ENCODE results near the gene CLDN14.

The CLDN14 gene

DNA sequence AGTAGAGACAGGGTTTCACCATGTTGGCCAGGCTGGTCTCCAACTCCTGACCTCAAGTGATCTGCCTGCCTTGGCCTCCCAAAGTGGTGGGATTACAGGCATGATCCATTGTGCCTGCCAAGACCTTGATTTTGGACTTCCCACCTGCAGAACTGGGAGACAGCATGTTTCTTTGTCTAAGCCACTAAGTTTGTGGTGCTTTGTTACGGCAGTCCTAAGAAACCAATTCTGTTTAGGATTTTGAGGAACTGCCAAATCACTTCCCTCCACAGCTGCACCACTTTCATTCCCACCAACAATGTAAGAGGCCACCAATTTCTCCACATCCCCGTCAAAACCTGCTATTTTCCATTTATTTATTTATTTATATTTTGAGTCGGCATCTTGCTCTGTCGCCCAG lies 48.7 kb downstream of the CLDN14 start:
- H3K36me3 ChIP-seq = no peaks in the 10 kb centered on the region
- no peak overlapping the region for H3K27ac ChIP-seq
- no peak overlapping the region for H3K4me3 ChIP-seq (ENCODE audit: low read depth in 1 of 2, low read length in 1 of 2)
- H3K27me3 ChIP-seq = peaks cover 49% of the 10 kb centered on the region
- peaks cover 4 to 5% of the 10 kb centered on the region in 2 experiments for H3K4me1 ChIP-seq (ENCODE audit: control insufficient read depth in 1 of 2, insufficient read depth in 1 of 2, low read depth in 1 of 2, low read length in 1 of 2)
- no peaks in the 10 kb centered on the region for H3K9me3 ChIP-seq
- TF ChIP-seq, protein P1, sequence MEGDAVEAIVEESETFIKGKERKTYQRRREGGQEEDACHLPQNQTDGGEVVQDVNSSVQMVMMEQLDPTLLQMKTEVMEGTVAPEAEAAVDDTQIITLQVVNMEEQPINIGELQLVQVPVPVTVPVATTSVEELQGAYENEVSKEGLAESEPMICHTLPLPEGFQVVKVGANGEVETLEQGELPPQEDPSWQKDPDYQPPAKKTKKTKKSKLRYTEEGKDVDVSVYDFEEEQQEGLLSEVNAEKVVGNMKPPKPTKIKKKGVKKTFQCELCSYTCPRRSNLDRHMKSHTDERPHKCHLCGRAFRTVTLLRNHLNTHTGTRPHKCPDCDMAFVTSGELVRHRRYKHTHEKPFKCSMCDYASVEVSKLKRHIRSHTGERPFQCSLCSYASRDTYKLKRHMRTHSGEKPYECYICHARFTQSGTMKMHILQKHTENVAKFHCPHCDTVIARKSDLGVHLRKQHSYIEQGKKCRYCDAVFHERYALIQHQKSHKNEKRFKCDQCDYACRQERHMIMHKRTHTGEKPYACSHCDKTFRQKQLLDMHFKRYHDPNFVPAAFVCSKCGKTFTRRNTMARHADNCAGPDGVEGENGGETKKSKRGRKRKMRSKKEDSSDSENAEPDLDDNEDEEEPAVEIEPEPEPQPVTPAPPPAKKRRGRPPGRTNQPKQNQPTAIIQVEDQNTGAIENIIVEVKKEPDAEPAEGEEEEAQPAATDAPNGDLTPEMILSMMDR (IDR thresholded peaks at IDR 0.05) = no peak

DNA sequence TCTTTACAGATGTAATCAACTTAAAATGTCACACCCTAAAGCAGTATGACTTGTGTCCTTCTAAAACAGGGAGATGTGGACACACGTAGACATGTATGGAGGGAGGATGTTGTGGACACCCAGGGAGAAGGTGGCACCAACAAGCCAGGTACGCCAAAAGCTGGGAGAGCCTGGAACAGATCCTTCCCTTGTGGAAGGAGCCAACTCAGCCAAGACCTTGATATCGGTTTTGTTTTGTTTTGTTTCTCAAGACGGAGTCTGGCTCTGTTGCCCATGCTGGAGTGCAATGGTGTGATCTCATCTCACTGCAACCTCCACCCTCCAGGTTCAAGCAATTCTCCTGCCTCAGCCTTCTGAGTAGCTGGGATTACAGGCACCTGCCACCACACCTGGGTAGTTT lies 49.1 kb downstream of the CLDN14 start:
- H3K27me3 ChIP-seq = peaks cover 49% of the 10 kb centered on the region
- TF ChIP-seq, protein P1 (IDR thresholded peaks at IDR 0.05) = no peak
- no peaks in the 10 kb centered on the region for H3K36me3 ChIP-seq
- no peaks in the 10 kb centered on the region for H3K9me3 ChIP-seq
- H3K4me1 ChIP-seq (ENCODE audit: control insufficient read depth in 1 of 2, insufficient read depth in 1 of 2, low read depth in 1 of 2, low read length in 1 of 2) = peaks cover 4 to 5% of the 10 kb centered on the region in 2 experiments
- no peak overlapping the region for H3K4me3 ChIP-seq (ENCODE audit: low read depth in 1 of 2, low read length in 1 of 2)
- H3K27ac ChIP-seq = no peak overlapping the region

- Histone ChIP-seq H3K27me3 (peaks cover 49% of the 10 kb centered on the region), H3K4me3 (ENCODE audit: low read depth in 1 of 2, low read length in 1 of 2) (no peak overlapping the region), H3K27ac (no peak overlapping the region)
Measured at GRCh38 chr21:36429947-36430546, 49.9 kb downstream of the CLDN14 start.

DNA sequence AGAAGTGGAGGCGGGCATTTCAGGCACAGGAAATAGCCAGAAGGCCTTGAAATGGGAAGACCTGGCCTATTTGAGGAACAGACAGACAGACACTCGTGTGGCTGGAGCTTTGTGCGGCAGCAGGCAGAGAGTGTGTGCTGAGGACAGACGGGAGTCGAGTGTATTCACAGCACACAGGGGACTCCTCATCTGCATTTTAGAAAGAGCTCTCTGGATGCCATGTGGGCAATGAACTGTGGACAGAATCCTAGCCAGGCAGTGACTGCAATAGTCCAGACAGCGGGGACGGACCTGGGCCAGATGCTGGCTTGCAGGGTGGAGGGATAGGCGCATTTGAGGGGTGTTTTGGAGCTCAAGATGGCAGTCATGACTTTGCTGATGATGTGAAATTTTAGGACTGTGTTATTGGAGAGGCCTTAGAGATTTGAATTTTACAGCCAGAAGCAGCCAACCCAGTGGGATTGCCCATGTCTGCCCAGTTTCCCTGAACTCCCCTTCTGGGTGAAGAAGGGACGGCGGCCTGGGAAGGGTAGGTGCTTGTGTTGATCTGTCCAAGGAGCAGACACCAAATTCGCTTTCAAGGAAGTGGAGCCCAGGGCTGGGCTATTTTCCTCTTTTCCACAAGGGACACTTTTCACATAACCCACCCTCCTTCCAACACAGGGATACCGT lies 51.0 kb downstream of the CLDN14 start:
- no peak overlapping the region for H3K27ac ChIP-seq
- TF ChIP-seq, protein P1 (IDR thresholded peaks at IDR 0.05) = no peak

More at GRCh38 chr21:36429947-36430546, 49.9 kb downstream of the CLDN14 start:
- no peaks in the 10 kb centered on the region for H3K9me3 ChIP-seq
- H3K36me3 ChIP-seq = no peaks in the 10 kb centered on the region
- H3K4me1 ChIP-seq (ENCODE audit: control insufficient read depth in 1 of 2, insufficient read depth in 1 of 2, low read depth in 1 of 2, low read length in 1 of 2) = peaks cover 4 to 5% of the 10 kb centered on the region in 2 experiments
- TF ChIP-seq, protein P1 (IDR thresholded peaks at IDR 0.05) = no peak

DNA sequence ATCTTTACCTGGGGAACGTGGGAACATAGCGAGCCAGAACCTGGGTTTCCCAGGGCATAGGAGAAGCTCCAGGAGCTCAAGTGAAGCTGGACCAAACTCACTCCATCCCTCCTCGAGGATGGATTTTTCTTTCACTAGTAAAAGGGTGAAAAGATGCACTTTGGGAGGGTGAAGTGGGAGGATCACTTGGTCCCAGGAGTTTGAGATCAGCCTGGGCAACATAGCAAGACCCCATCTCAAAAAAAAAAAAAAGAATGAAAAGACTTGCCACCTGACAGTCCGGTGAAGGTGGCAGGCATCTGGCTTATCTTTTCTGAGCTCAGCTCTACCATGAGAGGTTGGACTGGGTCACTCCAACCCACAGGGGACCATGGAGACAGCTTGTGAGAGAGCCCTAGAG lies 52.4 kb downstream of the CLDN14 start:
- H3K27ac ChIP-seq = no peak overlapping the region
- TF ChIP-seq, protein P1 (IDR thresholded peaks at IDR 0.05) = no peak
- peaks cover 43% of the 10 kb centered on the region for H3K27me3 ChIP-seq
- H3K4me1 ChIP-seq (ENCODE audit: control insufficient read depth in 1 of 2, insufficient read depth in 1 of 2, low read depth in 1 of 2, low read length in 1 of 2) = peaks cover 4 to 5% of the 10 kb centered on the region in 2 experiments
- no peak overlapping the region for H3K4me3 ChIP-seq (ENCODE audit: low read depth in 1 of 2, low read length in 1 of 2)
- no peaks in the 10 kb centered on the region for H3K9me3 ChIP-seq
- H3K36me3 ChIP-seq = no peaks in the 10 kb centered on the region

More for the DNA sequence above, 51.0 kb downstream of the CLDN14 start:
- Histone ChIP-seq H3K9me3 (no peaks in the 10 kb centered on the region), H3K4me3 (ENCODE audit: low read depth in 1 of 2, low read length in 1 of 2) (no peak overlapping the region), H3K36me3 (no peaks in the 10 kb centered on the region), H3K27me3 (peaks cover 49% of the 10 kb centered on the region), H3K4me1 (ENCODE audit: control insufficient read depth in 1 of 2, insufficient read depth in 1 of 2, low read depth in 1 of 2, low read length in 1 of 2) (peaks cover 4 to 5% of the 10 kb centered on the region in 2 experiments)
